ENCODE data around the gene ATP6V1G2. TPM values are rescaled to one million over a fixed set of nuclear protein-coding genes. Genes with fewer than 3 reads are reported as not detected.

Gene ATP6V1G2
- total and polyA plus RNA-seq, 2 of the 8 experiments (the other 6 are each of a cell fraction or from before 2014, with no cell fraction given) = 3.0 to 5.7 TPM

DNA sequence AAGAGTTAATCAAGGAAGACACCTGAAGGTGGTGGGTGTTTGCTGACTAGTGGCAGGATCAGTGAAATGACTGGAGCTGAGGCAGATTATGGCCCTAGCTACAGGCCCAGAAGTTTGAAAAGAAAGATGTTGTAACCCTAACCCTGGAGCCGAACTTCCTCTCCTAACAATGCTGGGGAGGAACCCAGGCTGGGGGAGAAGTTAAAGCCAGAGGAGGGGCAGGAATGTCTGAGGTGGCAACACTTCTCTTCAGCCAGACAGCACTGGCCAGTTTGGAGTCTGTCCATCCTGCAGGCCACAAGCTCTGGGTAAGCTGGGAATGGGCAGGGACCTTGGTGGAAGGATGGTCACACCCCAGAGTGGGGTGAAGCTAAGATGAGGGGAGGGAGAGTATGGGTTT, 39.6 kb upstream of the ATP6V1G2 start, which contains the start of gene LST1:
TSS of gene LST1 (plus strand) at position 270 of the 400 bp plus-strand sequence. CDS start 1,023 bp downstream, outside the sequence.
- H2BK12ac ChIP-seq (ENCODE audit: low read depth, low read length) = no peak within 1 kb of the TSS
- FAIRE-seq (no peak), DNase-seq (ENCODE audit: low read depth in 1 of 2, low spot score in 2 of 2) (no peak)
- no peak within 1 kb of the TSS for H3K18ac ChIP-seq (ENCODE audit: extremely low read depth, low read length)
- 87% methylated on average over 1 of the region's 1 CpG; no CpG with 5 or more reads in 1 of the 2 experiments for WGBS, 2 experiments (ENCODE audit: extremely low coverage in 1 of 2, insufficient coverage in 1 of 2, insufficient read length in 1 of 2, insufficient replicate concordance in 2 of 2, low coverage in 1 of 2, low lambda C conversion rate in 2 of 2, missing lambda C conversion rate in 1 of 2)
- CTCF ChIA-PET (ENCODE audit: partially characterized antibody) = interaction anchor here (0.6 to 22.0 kb wide), 15 partner anchors 4 to 67 kb away, joined by 3 to 640 read pairs (median 6); partner anchors contain the start of genes AIF1, ATP6V1G2, LST1 and LTB
- no peak within 1 kb of the TSS for H3K56ac ChIP-seq (replicated peaks; ENCODE audit: insufficient read length, low read depth, low read length)
- peak within 1 kb of the TSS; percentile 73 for H2BK15ac ChIP-seq (ENCODE audit: low read length)
- H3K4ac ChIP-seq (replicated peaks; ENCODE audit: insufficient read length, low read depth, low read length) = no peak within 1 kb of the TSS
- TF ChIP-seq TBP (IDR thresholded peaks at IDR 0.05; ENCODE audit: low read depth, low read length) (no peak), ZNF274 (IDR thresholded peaks at IDR 0.05; ENCODE audit: borderline replicate concordance, extremely low read depth, low read length) (no peak), CEBPB (IDR thresholded peaks at IDR 0.05; ENCODE audit: low read depth, low read length) (no peak), MAFK (IDR thresholded peaks at IDR 0.05; ENCODE audit: low read depth, low read length) (no peak), TCF12 (IDR thresholded peaks at IDR 0.05; ENCODE audit: low read depth, low read length) (no peak), CHD1 (IDR thresholded peaks at IDR 0.05; ENCODE audit: low read depth, low read length) (no peak), CBX8 (IDR thresholded peaks at IDR 0.05; ENCODE audit: borderline replicate concordance, low read depth, low read length) (no peak), POU5F1 (IDR thresholded peaks at IDR 0.05; ENCODE audit: low read depth, low read length) (no peak), HDAC6 (IDR thresholded peaks at IDR 0.05; ENCODE audit: low read depth, low read length) (no peak), JUN (IDR thresholded peaks at IDR 0.05; ENCODE audit: low read depth, low read length) (no peak)
- no peak within 1 kb of the TSS for H2AFZ ChIP-seq (ENCODE audit: low read length)
- H2BK20ac ChIP-seq (ENCODE audit: low read length) = peak within 1 kb of the TSS; percentile 73
- peaks cover 4% of the 10 kb centered on the region; the same call in 1 of the 2 replicates for H3K23me2 ChIP-seq (ENCODE audit: low read depth, low read length)
- H3K79me1 ChIP-seq (ENCODE audit: low read depth, low read length) = no peaks in the 10 kb centered on the region
- H3K36me3 ChIP-seq (ENCODE audit: control insufficient read depth in 2 of 4, insufficient read depth in 4 of 4, low read length in 3 of 4) = no peaks in the 10 kb centered on the region
- H4K5ac ChIP-seq (ENCODE audit: insufficient read length, low read depth, low read length) = no peak within 1 kb of the TSS
- H4K20me1 ChIP-seq (replicated peaks in 1 of 2; ENCODE audit: control insufficient read depth in 1 of 2, insufficient read depth in 2 of 2, low read length in 2 of 2) = no peaks in the 10 kb centered on the region
- no peaks in the 10 kb centered on the region; a peak in 2 of 7 replicates for H3K27me3 ChIP-seq (replicated peaks in 1 of 4; ENCODE audit: control insufficient read depth in 3 of 4, extremely low read depth in 1 of 4, insufficient read depth in 3 of 4, low read length in 3 of 4)
- no peak within 1 kb of the TSS for H2BK5ac ChIP-seq (ENCODE audit: low read depth, low read length)
- H3K79me2 ChIP-seq (ENCODE audit: control insufficient read depth in 1 of 2, insufficient read depth in 2 of 2, low read length in 2 of 2) = no peaks in the 10 kb centered on the region
- H4K91ac ChIP-seq (replicated peaks; ENCODE audit: insufficient read length, low read length) = no peak within 1 kb of the TSS
- H2AK5ac ChIP-seq (ENCODE audit: low read depth, low read length) = no peak within 1 kb of the TSS
- no peak within 1 kb of the TSS for H3K23ac ChIP-seq (ENCODE audit: insufficient read length)
- H3K4me2 ChIP-seq (ENCODE audit: insufficient read depth in 1 of 2, low read depth in 2 of 2, low read length in 2 of 2) = no peak within 1 kb of the TSS
- H3K9me3 ChIP-seq (ENCODE audit: insufficient read depth in 2 of 2, low read depth in 1 of 2, low read length in 1 of 2) = no peaks in the 10 kb centered on the region
- H4K8ac ChIP-seq (ENCODE audit: extremely low read depth, insufficient read depth, low read length) = no peak within 1 kb of the TSS
- no peak within 1 kb of the TSS for H3K27ac ChIP-seq (ENCODE audit: low read depth, low read length)
- H3K4me1 ChIP-seq (replicated peaks in 1 of 4; ENCODE audit: control insufficient read depth in 3 of 4, insufficient read depth in 4 of 4, low read length in 3 of 4) = peaks cover 0 to 7% (median 6%) of the 10 kb centered on the region in 4 experiments; a peak in 5 of 7 replicates
- H3K14ac ChIP-seq (ENCODE audit: insufficient read length) = no peak within 1 kb of the TSS
- no peak within 1 kb of the TSS for H3K9ac ChIP-seq (replicated peaks in 1 of 4; ENCODE audit: extremely low read depth in 1 of 4, low read depth in 3 of 4, low read length in 3 of 4)
- no peak within 1 kb of the TSS for H2BK120ac ChIP-seq (replicated peaks; ENCODE audit: low read depth, low read length)
- no peak within 1 kb of the TSS for H3K4me3 ChIP-seq (ENCODE audit: extremely low read depth in 1 of 4, insufficient read depth in 2 of 4, low read depth in 3 of 4, low read length in 4 of 4)
- POLR2A ChIA-PET (ENCODE audit: partially characterized antibody) = interaction anchor here (0.9 to 3.9 kb wide), 8 partner anchors 8 to 57 kb away, joined by 3 to 16 read pairs (median 4); partner anchors contain the start of genes DDX39B, MCCD1, NFKBIL1 and TNF

All from H1 (cell line).